ENCODE results near the gene GTF3C5. TPM values are rescaled to one million over a fixed set of nuclear protein-coding genes. Genes with fewer than 3 reads are reported as not detected.
"Not testable (repeated sequence)": the region's sequence is repeated elsewhere in the genome, so short reads cannot be mapped to it uniquely, and the experiment has no call there.

The GTF3C5 gene
- total and polyA plus RNA-seq, 2 of the 4 experiments (the other 2 are of a cell fraction): 49.1 to 52.3 TPM

DNA sequence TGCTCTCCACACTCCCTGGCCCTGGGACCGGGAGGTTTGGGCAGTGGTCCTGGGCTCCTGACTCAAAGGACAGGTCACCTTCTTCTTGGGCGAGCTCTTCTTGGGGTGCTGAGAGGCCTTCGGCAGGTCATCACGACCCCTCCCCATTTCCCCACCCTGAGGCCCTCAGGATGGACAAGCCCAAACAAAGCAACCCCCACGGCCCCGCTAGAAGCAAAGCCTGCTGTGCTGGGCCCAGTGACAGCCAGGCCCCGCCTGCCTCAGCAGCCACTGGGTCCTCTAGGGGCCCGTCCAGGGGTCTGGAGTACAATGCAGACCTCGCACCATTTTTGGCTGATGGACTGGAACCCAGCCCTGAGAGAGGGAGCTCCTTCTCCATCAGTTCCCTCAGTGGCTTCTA is 52.9 kb downstream of the GTF3C5 start:
- H4K91ac ChIP-seq (ENCODE audit: insufficient read depth, low read depth, low read length); H4K8ac ChIP-seq (ENCODE audit: low read depth in 2 of 2, low read length in 2 of 2); DNase-seq; in situ Hi-C loops (cut with MboI; ENCODE audit: low sequenced_read_pairs); H2AK9ac ChIP-seq (replicated peaks; ENCODE audit: low read depth, low read length, poor library complexity); BruUV-seq (replicated peaks); H2AK5ac ChIP-seq (ENCODE audit: low read depth, low read length); H4K5ac ChIP-seq (ENCODE audit: low read depth, low read length); H3K27ac ChIP-seq (ENCODE audit: insufficient read depth, low read length); H3K9ac ChIP-seq (ENCODE audit: low read depth, low read length); H3K18ac ChIP-seq (ENCODE audit: low read depth, low read length); intact Hi-C loops (cut with micrococcal nuclease); H3K79me1 ChIP-seq (ENCODE audit: low read depth in 1 of 2, low read length in 2 of 2); H3K4me3 ChIP-seq (ENCODE audit: insufficient read depth, low read depth, low read length); POLR2A ChIA-PET (ENCODE audit: unreplicated experiment); H4K20me1 ChIP-seq (ENCODE audit: insufficient read depth, low read length); H3K56ac ChIP-seq (ENCODE audit: extremely low read depth, insufficient read depth, low read length); H3K4me1 ChIP-seq (ENCODE audit: control insufficient read depth, insufficient read depth, low read length); H3K14ac ChIP-seq (replicated peaks; ENCODE audit: low read depth, low read length); ATAC-seq (ENCODE audit: low read depth); H2BK15ac ChIP-seq (ENCODE audit: low read depth, low read length); H3K9me1 ChIP-seq (ENCODE audit: insufficient read depth, low read length); H3K23ac ChIP-seq (ENCODE audit: low read depth, low read length); H2AFZ ChIP-seq (replicated peaks; ENCODE audit: low read length, poor library complexity); H3K4me2 ChIP-seq (ENCODE audit: low read depth, low read length); H3K9me3 ChIP-seq (ENCODE audit: control insufficient read depth, insufficient read depth, low read length); dilution Hi-C loops (cut with HindIII; ENCODE audit: low sequenced_read_pairs, unreplicated experiment); H2BK120ac ChIP-seq (ENCODE audit: low read depth, low read length); H2BK20ac ChIP-seq (ENCODE audit: low read depth, low read length); CTCF ChIA-PET; H3K36me3 ChIP-seq (ENCODE audit: control insufficient read depth, insufficient read depth, low read length); H3K4ac ChIP-seq (ENCODE audit: low read depth, low read length); H2BK5ac ChIP-seq (ENCODE audit: low read depth, low read length, poor library complexity, severe bottlenecking): not testable (repeated sequence)
- no CpG with 5 or more reads among the region's 9 CpGs for WGBS, 2 experiments (ENCODE audit: extremely low coverage in 2 of 2, insufficient read length in 1 of 2)
- peaks cover 20% of the 10 kb centered on the region for H3K27me3 ChIP-seq (ENCODE audit: control insufficient read depth, insufficient read depth, low read length)

DNA sequence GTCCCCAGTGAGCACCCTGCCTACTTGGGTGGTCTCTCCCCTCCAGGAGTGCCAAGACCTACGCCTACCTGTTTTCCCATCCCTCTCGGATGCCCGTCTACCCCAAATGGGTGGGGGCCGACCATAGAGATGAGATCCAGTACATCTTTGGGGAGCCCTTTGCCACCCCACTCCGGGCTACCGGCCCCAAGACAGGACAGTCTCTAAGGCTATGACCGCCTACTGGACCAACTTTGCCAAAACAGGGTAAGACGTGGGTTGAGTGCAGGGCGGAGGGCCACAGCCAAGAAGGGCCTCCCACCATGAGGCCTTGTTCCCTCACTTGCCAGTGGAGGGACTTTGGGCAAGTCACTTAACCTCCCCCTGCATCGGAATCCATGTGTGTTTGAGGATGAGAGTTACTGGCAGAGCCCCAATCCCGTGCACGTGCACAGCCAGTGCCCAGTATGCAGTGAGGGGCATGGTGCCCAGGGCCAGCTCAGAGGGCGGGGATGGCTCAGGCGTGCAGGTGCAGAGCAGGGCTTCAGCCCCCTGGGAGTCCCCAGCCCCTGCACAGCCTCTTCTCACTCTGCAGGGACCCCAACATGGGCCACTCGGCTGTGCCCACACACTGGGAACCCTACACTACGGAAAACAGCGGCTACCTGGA is 55.5 kb downstream of the GTF3C5 start:
- H2BK120ac ChIP-seq (ENCODE audit: low read depth, low read length); H2BK5ac ChIP-seq (ENCODE audit: low read depth, low read length, poor library complexity, severe bottlenecking); intact Hi-C loops (cut with micrococcal nuclease); H2AFZ ChIP-seq (replicated peaks; ENCODE audit: low read length, poor library complexity); H4K20me1 ChIP-seq (ENCODE audit: insufficient read depth, low read length); H3K9me3 ChIP-seq (ENCODE audit: control insufficient read depth, insufficient read depth, low read length); BruUV-seq (replicated peaks); H3K56ac ChIP-seq (ENCODE audit: extremely low read depth, insufficient read depth, low read length); H3K36me3 ChIP-seq (ENCODE audit: control insufficient read depth, insufficient read depth, low read length); H3K14ac ChIP-seq (replicated peaks; ENCODE audit: low read depth, low read length); H3K27ac ChIP-seq (ENCODE audit: insufficient read depth, low read length); CTCF ChIA-PET; H3K4me3 ChIP-seq (ENCODE audit: insufficient read depth, low read depth, low read length); H2AK9ac ChIP-seq (replicated peaks; ENCODE audit: low read depth, low read length, poor library complexity); DNase-seq; H3K4me1 ChIP-seq (ENCODE audit: control insufficient read depth, insufficient read depth, low read length); H3K9ac ChIP-seq (ENCODE audit: low read depth, low read length); H2AK5ac ChIP-seq (ENCODE audit: low read depth, low read length); H3K23ac ChIP-seq (ENCODE audit: low read depth, low read length); H2BK20ac ChIP-seq (ENCODE audit: low read depth, low read length); H3K4me2 ChIP-seq (ENCODE audit: low read depth, low read length); H4K8ac ChIP-seq (ENCODE audit: low read depth in 2 of 2, low read length in 2 of 2); in situ Hi-C loops (cut with MboI; ENCODE audit: low sequenced_read_pairs); POLR2A ChIA-PET (ENCODE audit: unreplicated experiment); H2BK15ac ChIP-seq (ENCODE audit: low read depth, low read length); H3K4ac ChIP-seq (ENCODE audit: low read depth, low read length); ATAC-seq (ENCODE audit: low read depth); H3K9me1 ChIP-seq (ENCODE audit: insufficient read depth, low read length); H4K5ac ChIP-seq (ENCODE audit: low read depth, low read length); dilution Hi-C loops (cut with HindIII; ENCODE audit: low sequenced_read_pairs, unreplicated experiment); H3K27me3 ChIP-seq (ENCODE audit: control insufficient read depth, insufficient read depth, low read length); H4K91ac ChIP-seq (ENCODE audit: insufficient read depth, low read depth, low read length); H3K79me1 ChIP-seq (ENCODE audit: low read depth in 1 of 2, low read length in 2 of 2); H3K18ac ChIP-seq (ENCODE audit: low read depth, low read length): not testable (repeated sequence)
- WGBS, 2 experiments (ENCODE audit: extremely low coverage in 2 of 2, insufficient read length in 1 of 2): 93% methylated on average over 5 of the region's 17 CpGs; no CpG with 5 or more reads in 1 of the 2 experiments
